Raji (cell line): ENCODE results near the gene PTRH1.

ENCODE experiments used
- POLR2A ChIP-seq: IDR thresholded peaks from 2 replicates; pipeline ENCODE4 v1.6.1; 2011; ENCODE audit warnings: low read depth, low read length, control low read depth; ENCODE audit not compliant: insufficient read depth

The PTRH1 gene

DNA sequence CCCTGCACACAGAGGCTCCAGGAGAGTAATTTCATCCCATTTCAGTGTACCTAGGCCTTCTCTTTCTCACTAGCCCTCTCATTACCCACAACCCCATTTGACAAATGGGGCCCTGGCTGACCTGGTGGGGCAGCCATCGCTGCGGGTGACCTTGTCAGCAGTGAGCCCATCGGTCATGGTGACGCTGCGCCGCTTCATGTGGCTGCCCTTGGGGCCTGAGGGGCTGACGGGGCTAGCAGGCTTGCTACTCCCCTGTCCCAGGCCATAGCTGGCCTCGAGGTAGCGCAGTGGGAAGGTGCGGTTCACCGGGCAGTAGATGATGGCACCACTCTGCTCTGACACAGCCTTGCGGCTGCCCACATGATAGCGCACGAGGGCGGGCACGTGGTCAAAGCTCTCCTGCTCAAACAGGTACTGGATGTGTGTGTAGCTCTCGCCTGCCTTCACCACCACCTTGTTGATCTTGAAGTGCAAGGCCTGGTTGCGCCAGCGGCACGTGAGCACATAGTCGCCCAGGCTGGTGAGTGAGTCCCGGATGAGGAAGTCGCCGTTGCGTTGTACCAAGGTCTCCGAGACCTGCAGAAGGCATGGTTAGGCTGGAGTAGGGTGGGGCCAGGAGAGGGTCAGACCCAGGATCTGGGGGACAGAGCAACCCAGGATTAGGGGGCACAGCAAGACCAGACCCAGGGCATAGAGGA, 33.8 kb upstream of the PTRH1 start:
- no peak for TF ChIP-seq POLR2A

DNA sequence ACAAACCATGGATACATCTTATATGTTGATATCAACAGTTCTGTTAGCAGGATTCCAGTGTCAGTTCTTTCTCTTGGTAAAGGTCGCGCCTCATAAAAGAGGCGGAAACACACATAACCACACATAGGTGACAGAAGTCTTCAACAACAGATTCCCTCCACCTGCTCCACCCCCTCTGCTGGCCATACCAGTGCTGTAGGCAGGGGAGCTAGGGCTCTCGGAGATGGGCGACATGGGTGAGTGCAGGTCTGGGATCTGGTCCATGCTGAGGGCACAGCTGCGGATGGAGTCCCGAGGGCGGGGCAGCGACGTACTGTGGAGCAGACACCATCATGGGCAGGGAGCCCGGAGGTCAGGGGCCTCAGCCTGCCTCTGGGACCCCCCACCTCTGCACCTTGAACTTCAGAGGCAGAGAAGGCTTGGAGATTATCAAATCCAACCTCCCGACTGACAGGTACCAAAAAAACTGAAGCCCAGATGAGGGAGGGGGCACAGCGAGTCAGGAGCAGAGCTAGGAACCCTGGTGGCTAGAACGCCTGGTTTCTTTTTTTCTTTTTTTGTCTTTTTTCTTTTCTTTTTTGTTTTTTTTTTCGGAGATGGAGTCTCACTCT, 31.6 kb upstream of the PTRH1 start:
- no peak for TF ChIP-seq POLR2A

DNA sequence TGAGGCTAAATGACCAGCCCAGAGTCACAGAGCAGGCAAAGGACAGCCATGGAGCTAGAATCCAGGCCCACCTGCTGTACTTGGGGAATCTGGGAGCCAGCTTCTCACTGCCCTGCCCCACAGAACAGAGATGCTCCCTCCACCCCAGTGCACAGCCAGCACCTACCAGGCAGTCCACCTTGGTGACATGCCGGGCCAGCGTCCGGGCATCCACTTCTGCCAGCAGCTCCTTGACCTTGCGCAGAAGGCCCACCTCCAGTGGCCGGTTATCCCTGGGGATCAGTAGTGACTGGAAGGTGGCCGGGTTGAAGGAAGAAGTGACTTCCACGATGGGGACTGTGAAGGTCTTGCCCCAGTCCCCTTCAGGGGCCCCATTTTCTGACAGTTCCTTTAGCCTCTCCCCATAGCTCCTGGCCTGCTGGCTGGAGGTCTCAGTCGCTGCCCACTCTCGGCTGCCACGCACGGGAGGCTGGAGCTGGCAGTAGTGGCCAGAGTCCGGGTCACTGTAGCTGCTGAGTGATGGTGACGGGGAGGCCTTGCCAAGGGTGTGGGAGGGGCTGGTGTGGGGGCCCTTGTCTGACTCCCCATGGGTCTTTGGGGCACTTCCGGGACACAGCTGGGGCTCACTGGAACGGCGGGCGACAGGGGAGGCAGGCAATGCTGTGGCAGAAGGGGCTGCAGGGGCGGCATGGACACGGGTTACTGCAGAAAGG, 29.1 kb upstream of the PTRH1 start:
- no peak for TF ChIP-seq POLR2A

DNA sequence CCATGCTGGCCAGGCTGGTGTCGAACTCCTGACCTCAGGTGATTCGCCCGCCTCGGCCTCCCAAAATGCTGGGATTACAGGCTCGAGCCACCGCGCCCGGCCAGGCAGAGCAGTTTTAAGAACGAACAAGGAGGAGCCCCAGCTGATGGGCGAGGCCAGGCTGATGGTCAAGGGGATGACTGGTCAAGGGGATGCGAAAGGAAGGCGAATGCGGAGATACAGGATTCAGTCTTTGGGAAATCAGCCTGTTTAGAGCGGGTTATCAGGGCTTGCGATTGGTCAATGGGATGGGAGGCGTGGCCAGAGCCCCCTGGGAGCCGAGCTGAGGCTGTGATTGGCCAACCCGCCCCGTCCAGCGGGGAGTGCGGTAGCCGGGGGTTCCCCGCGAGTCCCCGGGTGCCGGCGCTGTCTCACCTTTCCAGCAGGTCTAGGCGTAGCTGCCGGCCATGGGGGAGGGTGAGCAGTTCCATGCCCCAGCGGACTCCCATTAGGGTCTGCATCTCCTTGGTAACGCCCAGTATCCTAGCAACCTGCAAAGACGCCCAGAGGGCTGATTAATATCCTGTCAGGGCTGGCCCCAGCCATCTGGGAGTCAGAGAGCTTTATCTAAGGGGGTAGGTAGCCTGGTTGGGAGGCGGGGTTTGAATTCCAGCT, 27.1 kb upstream of the PTRH1 start:
- TF ChIP-seq POLR2A, result no peak

DNA sequence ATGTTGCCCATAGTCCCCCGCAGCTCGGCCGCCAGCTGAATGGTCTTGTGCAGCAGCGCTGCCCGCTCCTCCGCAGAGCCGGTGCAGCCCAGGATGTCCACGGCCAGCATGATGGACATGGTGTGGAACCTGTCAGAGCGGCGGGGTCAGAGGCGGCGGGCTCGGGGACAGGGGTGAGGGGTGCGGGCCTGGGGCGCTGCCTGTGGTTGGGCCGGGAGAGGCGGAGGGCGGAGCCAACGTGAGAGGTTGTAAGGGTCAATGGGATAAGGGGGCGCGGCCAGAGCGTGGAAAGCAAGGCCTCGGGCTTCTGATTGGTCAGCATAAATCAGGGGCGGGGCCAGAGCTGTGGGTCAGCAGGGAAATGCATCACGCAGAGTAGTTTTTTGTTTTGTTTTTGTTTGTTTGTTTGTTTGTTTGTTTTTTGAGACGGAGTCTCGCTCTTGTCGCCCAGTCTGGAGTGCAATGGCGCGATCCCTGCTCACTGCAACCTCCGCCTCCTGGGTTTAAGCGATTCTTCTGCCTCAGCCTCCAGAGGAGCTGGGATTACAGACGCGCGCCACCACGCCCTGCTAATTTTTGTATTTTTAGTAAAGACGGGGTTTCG, 26.5 kb upstream of the PTRH1 start:
- TF ChIP-seq POLR2A, result no peak

DNA sequence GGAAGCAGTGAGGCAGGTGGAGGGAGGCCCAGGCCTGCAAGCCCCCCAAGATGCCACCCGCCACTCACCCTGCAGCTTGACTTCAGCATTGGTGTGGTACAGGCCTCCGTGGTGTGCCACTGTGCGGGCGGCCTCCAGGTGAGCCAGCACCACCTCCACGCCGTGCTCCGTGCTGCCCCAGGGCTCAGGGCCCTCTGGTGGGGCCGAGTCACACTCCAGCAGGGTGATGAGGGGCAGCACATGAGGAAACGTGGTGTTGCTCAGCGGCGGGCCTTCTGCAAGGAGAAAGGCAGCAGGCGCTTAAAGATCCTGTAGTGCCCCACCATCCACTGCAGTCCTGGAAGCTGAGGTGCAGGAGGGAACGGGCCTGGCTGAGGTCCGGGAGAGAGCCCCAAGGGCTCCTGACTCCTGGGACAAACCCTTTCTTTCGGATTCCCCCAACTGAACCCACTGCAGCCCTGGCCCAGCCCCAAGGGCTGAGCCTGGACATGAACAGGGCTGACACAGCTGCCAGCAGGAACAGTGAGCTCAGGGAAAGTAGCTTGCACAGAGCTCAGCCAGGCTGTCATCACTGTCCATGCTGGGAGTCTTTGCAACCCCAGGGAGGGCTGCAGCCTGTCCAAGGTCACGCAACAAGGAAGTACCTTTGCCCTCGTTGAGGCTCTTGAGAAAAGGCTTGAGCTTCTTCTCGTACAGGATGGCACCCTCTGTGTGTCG, 24.3 kb upstream of the PTRH1 start:
- no peak for TF ChIP-seq POLR2A

DNA sequence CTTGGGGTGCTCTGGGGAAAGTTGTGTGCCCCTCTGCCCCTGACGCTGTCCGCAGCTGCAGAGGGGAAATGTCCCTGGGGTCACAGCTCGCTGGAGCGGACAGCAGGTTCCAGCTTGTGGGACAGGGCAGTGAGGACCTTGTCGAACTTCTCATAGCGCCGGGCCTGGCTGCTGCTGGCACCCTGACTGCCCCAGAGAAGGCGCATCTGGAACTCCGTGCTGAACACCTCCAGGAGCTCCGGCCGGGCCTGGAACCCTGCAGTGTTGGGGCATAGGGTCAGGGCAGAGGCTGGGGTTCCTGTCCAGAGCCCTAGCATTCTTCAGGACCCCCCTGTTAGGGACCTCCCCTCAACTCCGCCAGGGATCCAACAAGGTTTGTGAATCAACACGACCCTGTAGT, 23.2 kb upstream of the PTRH1 start:
- TF ChIP-seq POLR2A, result no peak

DNA sequence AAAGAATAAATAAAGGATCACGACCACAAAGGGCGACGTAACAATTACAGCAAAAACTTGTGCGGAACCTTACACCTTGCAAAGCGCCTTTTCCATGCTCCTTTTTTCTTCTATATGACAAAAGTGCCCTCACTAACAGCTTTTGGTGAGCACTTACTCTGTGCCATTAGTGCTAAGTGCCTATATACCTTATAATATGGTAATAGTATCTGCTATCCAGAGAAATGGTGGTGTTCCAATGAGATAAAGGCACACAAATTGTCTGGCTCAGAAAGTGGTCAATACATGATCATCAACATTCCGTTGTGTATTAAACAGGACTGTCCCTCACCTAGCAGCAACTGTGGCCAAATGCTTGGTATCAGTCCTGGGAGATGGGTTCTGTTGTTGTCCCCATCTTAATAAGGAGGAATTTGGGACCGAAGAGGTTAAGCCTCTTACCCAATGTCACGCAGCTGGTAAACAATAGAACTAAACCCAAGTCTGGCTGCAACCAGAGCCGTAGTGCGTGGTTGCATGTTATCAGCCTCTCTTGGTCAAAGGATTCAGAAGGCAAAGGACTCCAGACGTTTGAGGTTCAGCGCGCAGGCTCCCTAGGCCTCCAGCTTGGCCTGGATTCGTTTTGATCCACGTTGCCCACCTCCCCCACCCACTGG, 20.2 kb upstream of the PTRH1 start:
- no peak for TF ChIP-seq POLR2A

DNA sequence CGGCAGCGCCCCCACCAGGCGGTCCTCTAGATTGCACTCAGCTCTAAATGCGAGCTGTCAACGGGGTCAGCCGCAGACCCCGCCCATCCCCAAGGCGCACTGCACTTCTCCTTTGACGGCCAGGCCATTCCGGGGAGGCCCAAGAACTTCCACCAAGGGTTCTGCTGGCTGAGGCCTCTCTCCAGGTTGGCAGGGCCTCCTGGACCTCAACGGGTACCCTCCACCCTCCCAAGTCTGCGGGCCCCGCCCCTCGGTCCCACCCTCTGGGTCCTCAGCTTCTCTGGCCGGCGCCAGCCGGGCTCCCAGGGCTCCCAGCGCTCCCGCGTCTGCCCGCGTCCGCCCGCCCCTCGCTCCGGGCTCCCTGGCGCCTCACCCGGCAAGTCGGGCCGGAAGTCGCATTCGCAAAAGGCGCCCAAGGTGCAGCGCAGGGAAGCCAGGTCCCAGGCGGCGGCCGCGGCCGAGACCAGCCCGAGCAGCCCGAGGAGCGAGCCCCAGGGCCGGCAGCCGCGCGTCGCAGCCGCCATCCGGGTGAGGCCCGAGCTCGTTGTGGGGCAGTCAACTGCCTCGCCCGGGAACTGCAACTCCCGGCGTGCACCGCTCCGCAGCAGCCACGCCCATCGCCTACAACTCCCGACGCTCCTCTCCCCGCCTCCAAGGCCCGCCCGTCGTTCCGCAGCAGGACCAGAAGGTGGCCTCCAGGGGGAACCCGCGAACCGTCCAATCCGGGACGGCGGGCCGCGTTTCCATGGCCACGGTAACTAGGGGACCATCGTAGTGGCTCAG, 19.5 kb upstream of the PTRH1 start, which contains the start of gene TOR2A:
TOR2A (minus strand) TSS at position 548 of the 783 bp plus-strand sequence; CDS start at position 524, 24 bp downstream.
- TF ChIP-seq POLR2A, result peak; percentile 86

DNA sequence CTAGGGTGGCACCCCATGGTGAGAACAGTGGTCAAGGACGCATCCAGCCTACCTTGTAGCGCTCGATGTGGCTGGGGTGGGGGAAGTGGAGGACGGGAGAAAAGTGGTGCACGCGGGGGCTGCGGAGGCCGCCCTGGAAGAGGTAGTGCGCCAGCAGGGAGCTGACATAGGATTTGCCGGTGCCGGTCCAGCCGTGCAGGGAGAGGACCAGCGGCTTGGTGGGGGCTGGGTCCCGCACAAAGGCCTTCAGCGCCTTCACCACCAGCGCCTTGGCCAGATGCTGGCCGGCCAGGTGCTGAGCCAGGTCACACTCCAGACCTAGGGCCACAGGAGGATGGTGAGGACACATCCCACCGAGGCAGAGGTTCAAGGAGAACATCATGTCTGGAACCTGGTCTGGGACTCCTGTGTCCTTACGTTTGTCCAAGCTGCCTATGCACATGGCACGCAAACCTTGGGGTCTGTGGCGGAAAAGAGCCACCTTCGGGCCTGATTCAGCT, 18.8 kb upstream of the PTRH1 start:
- TF ChIP-seq POLR2A, result no peak

DNA sequence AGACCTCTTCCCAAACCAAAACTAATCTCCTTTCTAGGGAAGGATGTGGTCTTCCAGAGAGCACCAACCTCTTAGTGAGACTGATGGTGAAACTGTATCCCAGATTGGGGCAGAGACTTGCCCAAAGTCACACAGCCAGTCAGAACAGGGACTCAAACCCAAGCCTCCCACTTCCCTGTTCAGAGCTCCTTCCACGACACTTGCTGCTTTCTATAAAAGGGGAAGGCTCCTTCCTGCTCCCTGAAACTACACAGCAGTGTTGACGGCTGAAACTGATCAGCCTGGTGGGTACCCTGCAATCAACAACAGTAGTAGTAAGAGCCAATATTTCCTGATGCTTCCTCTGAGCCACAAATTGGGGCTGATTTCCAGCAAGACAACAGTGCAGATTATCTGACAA, 18.2 kb upstream of the PTRH1 start:
- TF ChIP-seq POLR2A, result no peak

DNA sequence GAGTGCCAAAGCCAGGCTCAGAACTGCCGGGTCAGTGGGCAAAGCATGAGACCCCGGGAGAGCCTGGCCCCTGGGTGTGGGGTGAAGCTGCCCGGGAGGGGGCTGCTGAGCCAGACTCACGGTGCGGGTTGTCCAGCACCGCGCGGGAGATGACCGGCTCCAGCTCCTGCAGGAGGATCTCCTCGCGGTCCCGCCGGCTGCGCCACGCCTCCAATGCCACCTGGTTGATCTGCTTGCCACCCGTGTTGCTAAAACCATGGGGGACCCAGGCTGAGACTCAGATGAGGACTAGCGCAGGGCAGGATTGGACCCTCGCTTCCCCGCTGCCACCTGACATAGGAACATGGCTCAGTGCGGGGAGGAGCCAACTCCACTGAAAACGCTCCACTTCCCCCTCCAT, 17.0 kb upstream of the PTRH1 start:
- no peak for TF ChIP-seq POLR2A

DNA sequence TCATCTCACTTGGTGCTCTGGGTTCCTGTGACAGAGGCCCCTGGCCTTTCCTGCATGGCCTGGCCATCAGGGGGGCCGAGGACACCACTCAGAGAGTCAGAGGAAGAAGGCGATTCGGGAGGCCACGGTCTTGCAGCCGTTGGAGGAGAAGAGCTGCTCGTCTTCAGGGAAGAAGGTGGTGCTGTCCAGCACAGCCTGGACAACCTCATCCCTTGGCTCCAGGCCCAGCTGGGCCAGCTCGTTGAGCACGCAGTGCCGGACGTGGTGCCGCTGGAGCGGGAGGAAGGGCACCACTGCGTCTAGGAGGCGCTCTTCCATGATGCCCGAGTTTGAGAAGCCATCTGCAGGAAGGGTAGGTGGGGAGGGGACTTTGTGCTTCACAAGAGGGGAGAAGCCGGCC, 16.5 kb upstream of the PTRH1 start:
- no peak for TF ChIP-seq POLR2A
